GM08714 (cell line): ENCODE data around the gene INPP1.

Experiments
- H3K4me3 ChIP-seq: fragments of 200-500 bp; sonication (Bioruptor generic); 2 replicates; pipeline ENCODE4 v1.5.1; 2014; ENCODE audit warnings: mild to moderate bottlenecking, low read length, inconsistent platforms
- ZNF274 ChIP-seq: IDR thresholded peaks from 2 replicates; pipeline ENCODE4 v1.6.1; 2012; ENCODE audit warnings: mild to moderate bottlenecking, low read depth, low read length

INPP1 gene

DNA sequence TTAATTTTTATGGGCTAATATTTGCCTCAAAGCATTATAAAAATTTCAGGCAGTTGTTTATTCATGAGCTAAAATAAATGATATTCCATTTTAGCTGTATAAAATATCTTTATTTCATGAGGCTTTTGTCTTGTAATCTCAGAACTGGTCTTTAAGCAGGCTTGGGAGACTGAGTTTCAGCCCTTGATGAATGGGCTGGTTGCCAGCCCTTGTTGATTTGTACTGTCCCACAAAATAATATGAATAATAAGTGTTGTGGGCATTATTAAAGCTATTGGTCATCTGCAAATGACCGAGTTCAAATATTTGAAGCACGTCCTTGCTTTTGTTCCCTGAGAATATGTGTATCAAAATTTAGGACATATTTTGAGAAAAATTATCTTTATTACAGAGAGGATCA, 18.2 kb downstream of the INPP1 start:
- no peak for TF ChIP-seq ZNF274
- H3K4me3 ChIP-seq, result no peak overlapping the region

DNA sequence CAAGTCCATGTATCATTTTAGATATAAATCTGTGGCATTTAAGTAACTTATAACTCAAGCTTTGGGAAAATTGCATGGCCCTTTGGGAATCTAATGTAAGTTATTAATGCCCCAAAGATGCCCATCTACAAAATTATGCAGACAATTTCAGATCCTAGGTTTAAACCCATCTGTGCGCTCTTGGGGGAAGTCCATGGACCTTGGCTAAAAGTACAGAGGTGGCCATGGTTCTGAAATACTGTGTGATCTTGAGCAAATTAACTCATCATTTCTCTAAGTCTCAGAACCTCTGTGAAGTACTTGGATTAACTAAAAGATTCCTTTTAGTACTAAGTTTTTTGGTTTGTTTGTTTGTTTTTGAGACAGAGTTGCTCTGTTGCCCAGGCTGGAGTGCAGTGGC, 19.5 kb downstream of the INPP1 start:
- no peak overlapping the region for H3K4me3 ChIP-seq
- TF ChIP-seq ZNF274, result no peak

DNA sequence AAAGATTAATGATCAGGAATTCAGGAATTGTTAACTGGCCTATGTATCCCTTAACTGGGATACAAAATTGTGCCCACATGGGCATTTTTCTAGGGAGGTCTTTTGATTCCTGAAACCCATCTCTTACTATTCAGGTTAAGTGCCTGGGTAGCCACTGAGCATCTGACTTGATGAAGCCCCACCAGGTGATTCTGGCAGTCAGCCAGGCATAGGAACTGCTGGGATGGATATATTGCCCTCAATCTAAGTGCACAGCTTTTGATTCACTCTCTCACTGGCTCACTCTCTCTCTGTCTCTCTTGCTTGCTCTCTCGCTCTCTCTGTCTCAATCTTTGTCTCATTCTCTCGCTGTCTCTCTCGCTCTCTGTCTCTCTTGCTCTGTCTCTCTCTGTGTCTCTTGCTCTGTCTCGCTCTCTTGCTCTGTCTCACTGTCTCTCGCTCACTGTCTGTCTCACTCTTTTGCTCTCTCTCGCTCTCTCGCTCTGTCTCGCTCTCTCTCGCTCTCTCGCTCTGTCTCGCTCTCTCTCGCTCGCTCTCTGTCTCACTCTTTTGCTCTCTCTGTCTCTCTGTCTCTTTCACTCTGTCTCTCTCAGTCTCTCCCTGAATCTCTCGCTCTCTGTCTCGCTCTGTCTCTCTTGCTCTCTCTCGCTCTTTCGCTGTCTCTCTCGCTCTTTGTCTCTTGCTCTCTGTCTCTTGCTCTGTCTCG, 22.3 kb downstream of the INPP1 start:
- H3K4me3 ChIP-seq, result no peak overlapping the region

DNA sequence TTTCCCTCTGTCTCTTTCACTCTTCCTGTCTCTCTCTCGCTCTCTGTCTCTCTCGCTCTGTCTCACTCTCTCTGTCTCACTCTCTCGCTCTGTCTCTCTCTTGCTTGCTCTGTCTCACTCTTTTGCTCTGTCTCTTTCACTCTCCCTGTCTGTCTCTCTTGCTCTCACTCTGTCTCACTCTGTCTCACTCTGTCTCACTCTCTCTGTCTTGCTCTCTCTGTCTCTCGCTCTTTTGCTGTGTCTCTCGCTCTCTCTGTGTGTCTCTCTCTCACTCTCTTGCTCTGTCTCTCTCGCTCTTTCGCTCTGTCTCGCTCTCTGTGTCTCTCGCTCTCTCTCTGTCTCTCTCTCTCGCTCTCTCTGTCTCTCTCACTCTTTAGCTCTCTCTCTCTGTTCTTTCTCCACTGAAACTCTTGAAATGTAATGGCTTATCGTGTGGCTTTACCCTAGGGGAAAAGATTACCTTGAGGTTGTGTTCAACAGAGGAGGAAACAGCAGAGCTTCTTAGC, 22.9 kb downstream of the INPP1 start:
- H3K4me3 ChIP-seq, result no peak overlapping the region
- TF ChIP-seq ZNF274, result no peak

More for the DNA sequence above, 22.3 kb downstream of the INPP1 start:
- no peak for TF ChIP-seq ZNF274

DNA sequence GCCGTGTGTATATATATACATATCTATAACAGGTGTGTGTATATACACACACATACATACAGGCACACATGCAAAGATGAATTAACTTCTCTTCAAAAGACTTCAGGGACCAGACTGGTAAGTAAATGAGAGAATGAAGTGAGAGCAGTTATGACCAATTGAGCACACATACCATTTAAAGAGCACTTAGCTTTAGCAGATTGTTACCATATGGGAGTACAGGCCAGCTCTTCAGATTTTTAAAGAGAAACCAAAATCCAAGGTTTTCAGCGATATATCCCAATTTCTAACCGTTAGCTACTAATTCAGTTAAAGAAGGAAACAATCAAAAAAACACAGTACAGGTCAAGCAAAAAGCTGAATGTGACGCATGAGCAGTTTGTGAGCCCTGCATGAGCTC, 23.7 kb downstream of the INPP1 start:
- H3K4me3 ChIP-seq, result no peak overlapping the region

DNA sequence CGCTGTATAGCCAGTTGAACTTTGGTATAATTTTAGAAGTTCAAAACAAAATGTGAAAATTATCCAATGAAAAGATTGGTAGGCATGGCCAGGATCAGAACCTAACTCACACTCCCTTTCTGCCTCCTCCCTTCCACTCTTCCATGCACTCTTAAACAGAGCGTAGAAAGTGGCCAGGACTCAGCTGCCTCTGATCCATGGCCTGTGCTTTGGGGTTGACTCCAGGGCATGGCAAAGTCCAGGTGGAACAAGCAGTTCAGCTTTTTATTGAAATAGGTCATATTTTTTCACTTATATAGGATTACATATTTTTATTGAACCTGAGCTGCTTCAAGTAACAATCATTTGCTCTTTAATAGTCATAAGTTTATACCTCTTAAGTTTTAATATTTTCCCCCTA, 26.2 kb downstream of the INPP1 start:
- no peak overlapping the region for H3K4me3 ChIP-seq
- TF ChIP-seq ZNF274, result no peak

More for the DNA sequence above, 23.7 kb downstream of the INPP1 start:
- TF ChIP-seq ZNF274, result no peak

DNA sequence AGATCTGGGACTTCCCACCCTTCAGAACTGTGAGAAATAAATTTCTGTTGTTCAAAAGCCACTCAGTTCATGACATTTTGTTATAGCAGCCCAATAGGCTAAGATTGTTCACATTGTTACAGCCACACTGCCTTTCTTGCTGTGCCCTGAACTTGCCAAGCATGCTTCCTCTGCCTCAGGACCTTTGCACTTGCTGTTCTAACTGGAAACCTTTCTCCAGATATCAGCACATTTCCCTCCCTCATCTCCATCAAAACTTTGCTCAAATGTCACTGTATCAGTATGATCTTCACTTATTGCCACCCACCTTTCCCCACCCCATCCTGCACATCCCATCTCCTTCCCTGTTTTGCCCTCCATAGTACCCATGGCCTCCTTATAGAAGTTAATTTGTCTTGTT, 32.7 kb downstream of the INPP1 start:
- no peak overlapping the region for H3K4me3 ChIP-seq
- TF ChIP-seq ZNF274, result no peak

DNA sequence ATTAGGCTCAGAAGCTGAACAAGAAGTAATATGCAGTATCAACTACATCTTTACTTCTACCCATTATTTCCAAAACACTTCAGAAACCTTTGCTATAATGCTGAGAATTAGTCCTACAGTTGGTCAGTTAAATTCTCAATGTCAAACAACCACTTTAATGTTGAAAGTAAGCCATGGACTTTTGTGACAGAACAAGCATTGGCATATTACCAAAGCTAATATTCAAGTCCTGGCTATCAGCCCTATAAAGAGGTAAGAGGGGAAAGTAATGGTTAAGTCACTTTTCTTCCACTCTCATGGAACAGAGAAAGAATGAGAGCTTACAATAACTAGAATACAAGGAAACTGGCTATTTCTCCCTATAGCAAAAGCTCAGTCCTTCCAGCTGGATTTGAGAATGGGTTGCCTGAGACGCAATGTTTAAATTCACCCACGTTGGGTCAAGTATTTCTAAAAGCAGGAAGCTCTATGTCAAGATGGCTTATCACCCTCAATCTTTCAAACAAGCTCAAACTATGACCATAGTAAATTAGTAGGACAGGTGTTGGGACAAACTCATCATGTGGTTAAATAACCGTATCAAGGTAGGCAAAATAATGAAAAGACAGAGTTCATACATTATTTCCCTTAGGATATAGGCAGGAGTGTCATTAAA, 33.3 kb downstream of the INPP1 start:
- TF ChIP-seq ZNF274, result no peak

DNA sequence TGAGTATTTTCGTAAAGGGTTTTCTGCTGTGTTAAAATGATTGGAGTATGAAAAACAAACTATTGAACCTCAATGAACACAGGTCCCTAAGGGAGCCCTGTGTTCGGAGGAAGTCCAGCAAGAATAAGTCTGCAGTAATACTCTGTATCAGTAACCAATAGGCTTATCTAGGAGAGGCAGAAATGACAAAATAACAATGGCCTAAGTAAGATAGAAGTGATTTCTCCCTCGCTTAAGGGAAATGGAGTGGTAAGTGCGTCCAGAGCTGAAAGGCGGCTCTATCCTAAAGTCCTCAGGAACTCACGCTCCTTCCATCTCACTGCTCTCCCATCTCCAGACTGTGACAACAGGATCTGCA, 35.5 kb downstream of the INPP1 start:
- no peak overlapping the region for H3K4me3 ChIP-seq
- TF ChIP-seq ZNF274, result no peak

More for the DNA sequence above, 33.3 kb downstream of the INPP1 start:
- H3K4me3 ChIP-seq, result no peak overlapping the region

DNA sequence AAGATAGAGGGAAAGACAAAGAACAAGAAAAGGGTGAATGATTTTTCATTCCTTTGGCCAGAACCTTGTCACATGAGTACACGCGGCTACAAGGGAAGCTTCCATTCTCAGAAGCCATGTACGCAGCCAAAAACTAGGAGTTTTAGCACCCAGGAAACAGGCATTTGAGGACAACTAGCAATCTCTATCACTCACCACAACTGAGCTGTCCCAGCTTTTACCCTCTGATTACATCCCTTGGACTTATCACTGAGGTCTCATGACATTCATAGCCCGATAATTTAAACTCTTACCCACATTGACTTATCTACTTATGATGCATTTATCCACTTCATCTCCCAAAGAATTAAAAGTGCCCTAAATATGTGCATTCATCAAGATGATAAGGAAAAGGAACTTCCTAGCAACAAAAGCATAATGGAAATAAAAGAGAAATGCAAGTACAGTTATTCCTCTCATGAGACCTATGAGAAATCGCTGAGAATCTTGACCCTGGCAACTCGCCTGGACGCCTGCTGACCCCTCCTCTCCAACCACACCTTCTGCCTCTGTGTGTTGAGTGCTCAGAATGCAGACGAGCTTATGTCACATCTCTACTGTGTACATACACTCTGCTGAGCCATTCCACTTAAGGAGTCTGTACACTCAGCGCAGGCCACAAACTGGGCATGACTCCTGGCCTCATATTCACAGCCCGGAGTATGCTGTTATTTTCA, 36.0 kb downstream of the INPP1 start:
- TF ChIP-seq ZNF274, result no peak
- no peak overlapping the region for H3K4me3 ChIP-seq

DNA sequence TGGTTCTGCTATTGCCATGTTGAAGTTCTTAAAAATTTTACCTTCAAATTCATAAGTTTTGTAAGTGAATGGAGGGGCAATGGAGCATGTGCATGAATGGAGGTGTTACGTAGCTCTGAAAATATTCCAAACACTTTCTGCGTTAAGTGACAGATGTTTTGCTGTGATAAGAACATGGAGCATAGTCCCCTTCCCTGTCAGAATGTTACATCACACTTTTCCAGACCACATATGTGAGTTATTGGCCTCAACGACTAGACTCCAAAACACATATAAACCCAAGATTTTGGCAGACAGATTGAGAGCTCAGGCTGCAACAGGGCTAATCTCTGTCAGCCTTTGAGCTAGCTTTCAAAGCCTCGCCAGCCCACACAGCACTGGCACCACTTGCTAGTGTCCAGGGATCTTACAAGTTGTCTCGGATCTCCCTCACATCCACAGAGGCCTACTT, 37.6 kb downstream of the INPP1 start:
- TF ChIP-seq ZNF274, result no peak
- H3K4me3 ChIP-seq, result no peak overlapping the region

DNA sequence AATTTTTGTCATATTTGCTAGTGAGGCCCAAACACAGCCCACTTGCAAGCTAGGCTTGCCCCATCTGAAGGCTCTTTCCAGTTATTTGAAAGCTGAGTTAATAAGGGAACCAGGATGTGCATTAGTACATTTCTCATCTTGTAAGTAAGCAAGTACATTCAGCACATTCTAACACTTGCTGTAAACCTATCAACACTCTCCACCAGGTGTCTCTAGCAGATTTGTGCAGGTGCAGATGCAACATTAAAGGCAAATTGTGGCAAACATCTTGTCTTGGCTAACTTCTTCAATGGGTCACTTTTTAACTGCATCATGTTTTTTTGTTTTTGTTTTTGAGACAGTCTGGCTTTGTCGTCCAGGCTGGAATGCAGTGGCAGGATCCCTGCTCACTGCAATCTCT, 39.5 kb downstream of the INPP1 start:
- TF ChIP-seq ZNF274, result no peak
- no peak overlapping the region for H3K4me3 ChIP-seq

DNA sequence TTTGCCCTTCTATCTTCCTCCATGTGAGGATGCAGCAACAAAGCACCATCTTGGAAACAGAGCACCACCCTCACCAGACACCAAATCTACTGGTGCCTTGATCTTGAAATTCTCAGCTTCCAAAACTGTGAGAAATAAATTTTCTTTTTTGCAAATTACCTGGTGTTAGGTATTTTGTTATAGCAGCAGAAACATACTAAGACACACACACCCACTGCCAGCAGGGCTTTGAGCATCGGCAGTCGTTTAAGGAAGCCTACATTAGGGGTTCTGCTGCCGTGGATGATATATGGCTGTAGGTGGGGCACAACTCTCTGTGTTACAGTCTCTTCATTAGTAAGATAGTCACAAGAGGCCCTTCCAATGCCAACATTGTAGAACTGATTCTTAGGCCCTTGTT, 44.0 kb downstream of the INPP1 start:
- no peak overlapping the region for H3K4me3 ChIP-seq
- no peak for TF ChIP-seq ZNF274

DNA sequence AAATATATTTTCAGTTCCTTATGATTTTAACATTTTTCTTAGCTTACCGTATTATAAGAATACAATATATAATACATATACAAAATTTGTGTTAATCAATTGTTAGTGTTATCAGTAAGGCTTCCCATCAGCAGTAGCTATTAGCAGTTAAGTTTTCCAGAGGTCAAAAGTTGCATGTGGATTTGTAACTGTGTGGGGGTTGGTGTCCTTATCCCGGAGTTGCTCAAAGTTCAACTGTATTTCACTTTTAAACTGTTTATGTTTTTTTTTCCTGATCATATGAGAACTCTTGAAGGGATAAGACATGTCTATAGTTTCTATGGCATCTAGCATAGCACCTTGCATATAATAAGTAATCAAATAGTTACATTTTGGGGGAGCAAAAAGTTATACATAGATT, 52.9 kb downstream of the INPP1 start:
- no peak overlapping the region for H3K4me3 ChIP-seq
- no peak for TF ChIP-seq ZNF274

DNA sequence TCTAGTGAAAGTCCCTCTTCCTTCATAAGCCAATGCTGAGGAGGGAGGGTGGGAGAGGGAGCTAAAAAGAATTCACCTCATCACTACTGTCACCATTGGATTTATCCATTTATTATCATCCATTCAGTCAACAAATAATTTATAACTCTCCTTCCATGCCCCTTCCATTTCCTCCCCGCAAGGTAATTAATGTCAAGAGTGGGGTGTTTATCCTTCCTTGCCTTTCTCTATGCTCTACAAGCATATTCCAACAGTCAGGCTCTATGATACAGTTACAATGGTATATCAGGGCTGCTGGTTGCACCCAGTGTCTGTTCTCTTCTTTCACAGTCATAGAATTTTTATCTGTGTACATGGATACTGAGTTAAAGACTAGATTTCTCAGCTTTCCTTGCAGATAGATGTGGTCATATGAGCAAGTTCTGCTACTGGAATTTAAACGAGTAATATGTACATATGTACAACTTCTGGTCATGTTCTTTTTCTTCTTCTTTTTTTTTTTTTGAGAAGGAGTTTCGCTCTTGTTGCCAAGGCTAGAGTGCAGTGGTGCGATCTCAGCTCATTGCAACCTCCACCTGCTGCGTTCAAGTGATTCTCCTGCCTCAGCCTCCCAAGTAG, 59.7 kb downstream of the INPP1 start:
- no peak overlapping the region for H3K4me3 ChIP-seq

More for the DNA sequence above, 59.7 kb downstream of the INPP1 start:
- no peak for TF ChIP-seq ZNF274
